GM12865 (cell line): ENCODE measurements around the gene RAET1G.
"Not testable (repeated sequence)": the region's sequence is repeated elsewhere in the genome, so short reads cannot be mapped to it uniquely, and the experiment has no call there.

Source experiments
- DNase-seq: peaks from one replicate; pipeline ENCODE4 v3.0.0; 2010; ENCODE audit warnings: low read depth
- H3K4me3 ChIP-seq: 2 replicates; pipeline ENCODE4 v1.5.1; 2011; ENCODE audit warnings: mild to moderate bottlenecking, low read depth, low read length, control low read depth
- CTCF ChIP-seq: IDR thresholded peaks from 2 replicates; pipeline ENCODE4 v1.5.1; 2011; ENCODE audit warnings: low read length, control low read depth, low read depth, inconsistent platforms; ENCODE audit not compliant: insufficient read depth; ENCODE audit errors: missing control alignments

RAET1G gene

GRCh38 chr6:149942461-149942829, 19.5 kb upstream of the RAET1G start:
- no peak overlapping the region for H3K4me3 ChIP-seq
- DNase-seq = no peak
- no peak for TF ChIP-seq CTCF

GRCh38 chr6:149941583-149942460, 18.9 kb upstream of the RAET1G start, which contains the start of gene ULBP2:
Gene ULBP2 (plus strand): TSS chr6:149942014. CDS start chr6:149942073, 59 bp downstream.
- TF ChIP-seq CTCF = no peak
- peak; percentile 61 for DNase-seq
- peak within 1 kb of the TSS; percentile 35 for H3K4me3 ChIP-seq

- no peak for DNase-seq
Observed at GRCh38 chr6:149940672-149940982, 17.7 kb upstream of the RAET1G start.

GRCh38 chr6:149939909-149940671, 17.2 kb upstream of the RAET1G start:
- H3K4me3 ChIP-seq = no peak overlapping the region
- DNase-seq = no peak
- TF ChIP-seq CTCF = no peak

More at GRCh38 chr6:149940672-149940982, 17.7 kb upstream of the RAET1G start:
- H3K4me3 ChIP-seq = no peak overlapping the region
- TF ChIP-seq CTCF = no peak

GRCh38 chr6:149939356-149939648, 16.4 kb upstream of the RAET1G start:
- no peak for TF ChIP-seq CTCF
- no peak for DNase-seq
- H3K4me3 ChIP-seq = peak overlapping the region; percentile 30; the same call in 1 of the 2 replicates

- DNase-seq = peak; percentile 85
- no peak for TF ChIP-seq CTCF
Observed at GRCh38 chr6:149938571-149939355, 15.8 kb upstream of the RAET1G start.

GRCh38 chr6:149938013-149938570, 15.2 kb upstream of the RAET1G start:
- DNase-seq = not testable (repeated sequence)
- H3K4me3 ChIP-seq = peak overlapping the region; percentile 30

More at GRCh38 chr6:149938571-149939355, 15.8 kb upstream of the RAET1G start:
- H3K4me3 ChIP-seq = peak overlapping the region; percentile 30
